Muscle layer of colon (tissue), 2 donors: ENCODE results near the gene B4GALT2.

Experiments used
- H3K27ac ChIP-seq: one replicate; pipeline ENCODE4 v1.7.0; 2013; ENCODE audit warnings: low read depth, mild to moderate bottlenecking, low read length, moderate library complexity
- H3K27me3 ChIP-seq, 2 donors: one replicate each; pipeline ENCODE4 v1.7.0; 2013; ENCODE audit warnings: low read length in 2 of 2, mild to moderate bottlenecking in 2 of 2; ENCODE audit not compliant: insufficient read depth in 2 of 2, control insufficient read depth in 1 of 2
- H3K36me3 ChIP-seq: one replicate; pipeline ENCODE4 v1.7.0; 2013; ENCODE audit warnings: mild to moderate bottlenecking, low read length; ENCODE audit not compliant: insufficient read depth
- H3K4me1 ChIP-seq: one replicate; pipeline ENCODE4 v1.7.0; 2013; ENCODE audit warnings: mild to moderate bottlenecking, low read length; ENCODE audit not compliant: insufficient read depth
- H3K4me3 ChIP-seq, 2 donors: one replicate each; pipeline ENCODE4 v1.7.0; 2013; ENCODE audit warnings: low read length in 2 of 2, low read depth in 1 of 2, mild to moderate bottlenecking in 1 of 2, moderate library complexity in 1 of 2
- H3K9ac ChIP-seq: one replicate; pipeline ENCODE4 v1.7.0; 2013; ENCODE audit warnings: low read length
- H3K9me3 ChIP-seq: one replicate; pipeline ENCODE4 v1.7.0; 2013; ENCODE audit warnings: mild to moderate bottlenecking, low read length
- donor health status: abdominal sarcoma.
- donor health status: Adenocarcinoma of cecum.

B4GALT2 gene

GRCh38 chr1:43975249-43975961 lies 3.6 kb upstream of the B4GALT2 start:
- H3K4me1 ChIP-seq = peaks cover 54% of the 10 kb centered on the region

DNA sequence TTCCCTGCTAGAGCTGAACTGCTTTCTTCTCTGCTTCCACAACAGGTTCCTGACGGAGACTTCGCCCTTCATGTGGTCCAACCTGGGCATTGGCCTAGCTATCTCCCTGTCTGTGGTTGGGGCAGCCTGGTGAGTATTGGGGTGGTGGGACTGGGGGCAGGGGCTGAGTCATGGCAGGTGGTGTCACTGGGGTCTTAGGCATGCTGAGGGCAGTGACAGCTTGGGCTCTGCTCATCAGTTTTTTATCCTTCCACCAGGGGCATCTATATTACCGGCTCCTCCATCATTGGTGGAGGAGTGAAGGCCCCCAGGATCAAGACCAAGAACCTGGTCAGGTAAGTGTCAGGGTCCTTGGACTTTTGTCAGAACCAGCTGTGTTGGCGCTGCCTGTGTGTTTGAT lies 3.0 kb upstream of the B4GALT2 start:
- Histone ChIP-seq H3K9me3 (no peaks in the 10 kb centered on the region), H3K27me3 (no peaks in the 10 kb centered on the region), H3K27ac (peak overlapping the region; percentile 36), H3K36me3 (peaks cover 35% of the 10 kb centered on the region), H3K4me1 (peaks cover 53% of the 10 kb centered on the region), H3K9ac (peak overlapping the region; percentile 65), H3K4me3 (peak overlapping the region; percentile 84 to 96)

More at GRCh38 chr1:43975249-43975961, 3.6 kb upstream of the B4GALT2 start:
- peaks cover 35% of the 10 kb centered on the region for H3K36me3 ChIP-seq
- no peaks in the 10 kb centered on the region for H3K9me3 ChIP-seq
- peak overlapping the region; percentile 36 for H3K27ac ChIP-seq
- no peaks in the 10 kb centered on the region for H3K27me3 ChIP-seq
- H3K4me3 ChIP-seq = peak overlapping the region; percentile 84 to 96
- H3K9ac ChIP-seq = peak overlapping the region; percentile 65

GRCh38 chr1:43976890-43977289 lies 2.1 kb upstream of the B4GALT2 start:
- Histone ChIP-seq H3K27me3 (no peaks in the 10 kb centered on the region), H3K27ac (no peak overlapping the region), H3K9ac (no peak overlapping the region), H3K4me3 (no peak overlapping the region), H3K36me3 (peaks cover 35% of the 10 kb centered on the region), H3K4me1 (peaks cover 52% of the 10 kb centered on the region), H3K9me3 (no peaks in the 10 kb centered on the region)

DNA sequence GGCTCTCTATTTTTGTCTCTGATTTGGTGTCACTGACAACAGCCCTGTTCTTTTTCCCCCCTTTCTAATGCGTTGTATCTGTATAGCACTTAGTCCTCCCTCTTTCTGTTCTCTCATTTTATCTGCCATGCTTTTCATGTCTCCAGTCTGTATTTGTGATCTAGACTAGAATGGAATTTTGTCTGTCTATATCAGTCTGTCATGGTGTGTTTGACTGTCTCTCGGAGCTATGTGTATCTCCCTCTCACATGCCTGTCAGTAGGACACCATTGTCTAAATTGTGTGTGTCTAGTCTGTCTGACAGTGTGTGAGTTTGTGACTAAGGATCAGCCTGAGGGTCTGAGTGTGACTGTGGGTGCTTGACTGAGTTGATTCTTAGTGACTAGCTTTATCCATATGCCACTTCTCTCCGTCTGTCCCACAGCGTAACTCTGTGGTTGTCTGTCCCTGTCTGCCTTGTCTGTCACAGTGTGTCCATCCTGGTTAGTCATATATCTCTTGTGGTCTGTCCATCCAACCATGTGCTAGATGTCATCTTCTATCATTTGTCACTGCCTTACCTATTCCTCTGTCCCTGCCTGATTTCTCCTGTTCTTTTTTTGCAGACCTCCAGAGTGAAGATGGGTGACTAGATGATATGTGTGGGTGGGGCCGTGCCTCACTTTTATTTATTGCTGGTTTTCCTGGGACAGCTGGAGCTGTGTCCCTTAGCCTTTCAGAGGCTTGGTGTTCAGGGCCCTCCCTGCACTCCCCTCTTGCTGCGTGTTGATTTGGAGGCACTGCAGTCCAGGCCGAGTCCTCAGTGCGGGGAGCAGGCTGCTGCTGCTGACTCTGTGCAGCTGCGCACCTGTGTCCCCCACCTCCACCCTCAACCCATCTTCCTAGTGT lies 1.4 kb upstream of the B4GALT2 start:
- H3K9ac ChIP-seq = no peak overlapping the region
- peaks cover 28% of the 10 kb centered on the region for H3K36me3 ChIP-seq
- H3K4me3 ChIP-seq = peak overlapping the region in 1 of 2 donors; percentile 55
- no peaks in the 10 kb centered on the region for H3K27me3 ChIP-seq
- H3K27ac ChIP-seq = no peak overlapping the region
- peaks cover 52% of the 10 kb centered on the region for H3K4me1 ChIP-seq
- no peaks in the 10 kb centered on the region for H3K9me3 ChIP-seq

DNA sequence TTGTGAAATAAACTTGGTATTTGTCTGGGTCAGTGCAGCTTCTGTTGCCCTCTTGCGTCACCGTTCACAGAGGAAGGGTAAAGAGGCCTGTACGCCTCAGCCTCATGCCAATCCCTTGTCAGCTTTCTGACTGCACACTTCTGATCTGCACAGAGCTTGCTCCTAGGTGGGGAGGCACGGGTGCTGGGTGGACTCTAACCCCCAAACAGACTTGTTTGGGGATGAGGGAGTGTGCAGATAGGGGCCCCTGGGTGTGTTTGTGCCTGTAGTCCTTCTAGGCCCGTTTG lies 803 bp upstream of the B4GALT2 start:
- H3K27ac ChIP-seq = no peak overlapping the region

DNA sequence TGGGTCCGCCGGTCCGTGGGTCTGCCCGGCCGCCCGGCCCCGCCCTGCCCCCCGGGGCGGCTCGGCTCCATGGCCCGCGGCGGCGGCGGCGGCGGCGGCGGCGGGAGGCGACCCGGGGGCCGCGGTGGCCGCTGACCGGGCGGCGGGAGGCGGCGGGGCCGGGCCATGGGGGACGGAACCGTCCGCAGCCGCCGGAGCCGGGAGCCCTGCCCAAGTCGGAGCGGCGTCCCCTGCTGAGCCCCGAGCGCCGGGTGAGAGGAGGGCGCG lies 184 bp downstream of the B4GALT2 start:
- Histone ChIP-seq H3K9me3 (no peaks in the 10 kb centered on the region), H3K27ac (no peak overlapping the region), H3K9ac (no peak overlapping the region), H3K4me3 (peak overlapping the region in 1 of 2 donors; percentile 55), H3K27me3 (no peaks in the 10 kb centered on the region), H3K4me1 (peaks cover 47% of the 10 kb centered on the region), H3K36me3 (peaks cover 24% of the 10 kb centered on the region)

More for the DNA sequence above, 803 bp upstream of the B4GALT2 start:
- H3K4me3 ChIP-seq = peak overlapping the region in 1 of 2 donors; percentile 55
- H3K36me3 ChIP-seq = peaks cover 24% of the 10 kb centered on the region
- H3K9me3 ChIP-seq = no peaks in the 10 kb centered on the region
- H3K4me1 ChIP-seq = peaks cover 52% of the 10 kb centered on the region
- H3K9ac ChIP-seq = no peak overlapping the region
- H3K27me3 ChIP-seq = no peaks in the 10 kb centered on the region

- Histone ChIP-seq H3K4me1 (peaks cover 45% of the 10 kb centered on the region), H3K36me3 (peaks cover 24% of the 10 kb centered on the region), H3K9me3 (no peaks in the 10 kb centered on the region), H3K9ac (no peak overlapping the region), H3K27ac (peak overlapping the region; percentile 38), H3K4me3 (peak overlapping the region; percentile 51 to 55), H3K27me3 (no peaks in the 10 kb centered on the region)
These were observed 681 bp downstream of the B4GALT2 start for GRCh38 chr1:43979528-43980254.

GRCh38 chr1:43980255-43981134 lies 1.5 kb downstream of the B4GALT2 start:
- Histone ChIP-seq H3K27ac (peak overlapping the region; percentile 38), H3K9me3 (no peaks in the 10 kb centered on the region), H3K9ac (no peak overlapping the region), H3K4me1 (peaks cover 44% of the 10 kb centered on the region), H3K27me3 (no peaks in the 10 kb centered on the region), H3K36me3 (peaks cover 24% of the 10 kb centered on the region), H3K4me3 (peak overlapping the region; percentile 51 to 55)

- Histone ChIP-seq H3K4me3 (no peak overlapping the region), H3K27ac (no peak overlapping the region), H3K4me1 (peaks cover 38% of the 10 kb centered on the region), H3K9ac (no peak overlapping the region), H3K9me3 (no peaks in the 10 kb centered on the region), H3K36me3 (peaks cover 30% of the 10 kb centered on the region), H3K27me3 (no peaks in the 10 kb centered on the region)
These were observed 2.1 kb downstream of the B4GALT2 start for GRCh38 chr1:43981135-43981491.

- no peaks in the 10 kb centered on the region for H3K27me3 ChIP-seq
- H3K9ac ChIP-seq = no peak overlapping the region
- H3K36me3 ChIP-seq = peaks cover 25% of the 10 kb centered on the region
- no peak overlapping the region for H3K27ac ChIP-seq
- H3K4me3 ChIP-seq = no peak overlapping the region
- H3K9me3 ChIP-seq = no peaks in the 10 kb centered on the region
- peaks cover 33% of the 10 kb centered on the region for H3K4me1 ChIP-seq
These were observed 2.6 kb downstream of the B4GALT2 start for GRCh38 chr1:43981636-43982035.

GRCh38 chr1:43982241-43982640 lies 3.2 kb downstream of the B4GALT2 start:
- H3K4me1 ChIP-seq = peaks cover 27% of the 10 kb centered on the region
- H3K4me3 ChIP-seq = no peak overlapping the region
- H3K27ac ChIP-seq = no peak overlapping the region
- H3K9me3 ChIP-seq = no peaks in the 10 kb centered on the region
- no peak overlapping the region for H3K9ac ChIP-seq
- no peaks in the 10 kb centered on the region for H3K27me3 ChIP-seq
- peaks cover 19% of the 10 kb centered on the region for H3K36me3 ChIP-seq
